HG02885 (cell line): Measurements from ENCODE around the gene GPBAR1.
A peak's percentile ranks its signal among the peaks of the same experiment; 100 is the strongest.

ENCODE experiments used
- ATAC-seq: cut with Tn5 transposase; IDR thresholded peaks from one replicate; pipeline ENCODE4 v1.9.1; 2021; ENCODE audit warnings: mild to moderate bottlenecking; ENCODE audit not compliant: unreplicated experiment, poor library complexity

The GPBAR1 gene, protein sequence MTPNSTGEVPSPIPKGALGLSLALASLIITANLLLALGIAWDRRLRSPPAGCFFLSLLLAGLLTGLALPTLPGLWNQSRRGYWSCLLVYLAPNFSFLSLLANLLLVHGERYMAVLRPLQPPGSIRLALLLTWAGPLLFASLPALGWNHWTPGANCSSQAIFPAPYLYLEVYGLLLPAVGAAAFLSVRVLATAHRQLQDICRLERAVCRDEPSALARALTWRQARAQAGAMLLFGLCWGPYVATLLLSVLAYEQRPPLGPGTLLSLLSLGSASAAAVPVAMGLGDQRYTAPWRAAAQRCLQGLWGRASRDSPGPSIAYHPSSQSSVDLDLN

DNA sequence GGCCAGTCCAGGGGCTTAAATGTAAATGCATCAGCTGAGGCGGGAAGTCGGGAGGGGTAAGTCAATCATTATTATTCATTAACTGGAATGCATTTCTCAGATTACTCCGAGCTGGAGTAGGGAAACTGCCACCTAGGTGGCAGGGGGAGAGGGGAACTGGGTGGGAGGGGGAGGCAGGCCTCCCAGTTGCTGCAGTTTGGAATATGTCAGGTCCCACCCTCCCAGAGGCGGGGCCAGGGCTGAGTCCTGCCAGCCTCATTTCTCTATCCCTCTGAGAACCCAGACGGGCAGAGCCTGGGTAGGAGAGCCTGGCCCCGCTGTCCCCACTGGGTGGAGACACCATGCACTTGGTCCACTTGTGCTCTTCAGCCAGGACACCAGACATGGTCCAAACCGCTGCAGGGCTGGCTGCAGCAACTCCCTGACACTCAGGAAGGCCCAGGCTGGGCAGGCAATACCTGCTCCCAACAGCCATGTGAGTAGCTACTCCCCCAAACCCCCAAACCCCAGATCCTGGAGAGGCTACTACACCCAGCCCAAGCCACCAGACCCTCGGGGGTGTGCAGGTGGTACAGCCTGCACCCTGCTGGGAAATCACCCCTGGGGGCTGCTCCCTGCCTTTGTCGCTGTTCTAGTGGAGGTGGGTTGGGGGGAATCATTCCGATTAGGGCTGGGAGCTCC lies at the start of gene GPBAR1:
Gene GPBAR1 (plus strand): TSS at position 274 of the 681 bp plus-strand sequence. CDS start 1,710 bp downstream, outside the sequence.
- no peak for ATAC-seq

DNA sequence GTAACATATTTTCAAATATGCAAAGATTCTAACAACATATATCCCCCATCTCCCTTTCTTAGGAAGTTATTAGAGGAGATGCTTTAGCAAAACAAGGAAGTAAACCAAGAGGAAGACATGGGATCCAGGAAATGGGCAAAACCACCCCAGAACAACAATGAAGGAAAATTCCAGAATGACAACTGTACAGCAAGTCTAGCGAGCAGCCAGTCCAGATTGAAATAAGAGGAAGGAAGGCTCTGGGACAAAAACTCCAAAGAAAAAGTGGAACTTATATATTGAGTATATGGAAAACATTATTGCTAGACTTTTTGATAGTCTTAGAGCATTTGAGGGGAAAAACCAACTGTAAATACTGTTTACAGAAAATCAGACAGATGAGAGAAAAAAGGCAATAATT lies 46.7 kb upstream of the GPBAR1 start:
- no peak for ATAC-seq

DNA sequence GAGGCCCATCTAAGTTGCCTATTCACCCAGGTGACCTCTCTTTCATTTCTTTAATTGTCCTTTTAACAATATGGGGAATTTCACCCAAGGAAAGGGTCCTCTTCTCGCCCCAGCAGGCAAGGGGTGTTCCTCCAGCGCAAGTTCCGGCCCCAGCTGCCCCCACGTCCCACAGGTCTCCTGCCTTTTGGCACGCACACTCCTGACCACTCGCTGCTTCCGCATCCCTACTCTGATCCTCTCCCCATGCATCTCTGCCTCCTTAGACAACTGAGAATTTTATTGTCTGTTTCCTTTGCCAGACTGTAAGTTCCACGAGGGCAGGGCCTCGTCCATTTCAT lies 44.5 kb upstream of the GPBAR1 start:
- ATAC-seq, result no peak

DNA sequence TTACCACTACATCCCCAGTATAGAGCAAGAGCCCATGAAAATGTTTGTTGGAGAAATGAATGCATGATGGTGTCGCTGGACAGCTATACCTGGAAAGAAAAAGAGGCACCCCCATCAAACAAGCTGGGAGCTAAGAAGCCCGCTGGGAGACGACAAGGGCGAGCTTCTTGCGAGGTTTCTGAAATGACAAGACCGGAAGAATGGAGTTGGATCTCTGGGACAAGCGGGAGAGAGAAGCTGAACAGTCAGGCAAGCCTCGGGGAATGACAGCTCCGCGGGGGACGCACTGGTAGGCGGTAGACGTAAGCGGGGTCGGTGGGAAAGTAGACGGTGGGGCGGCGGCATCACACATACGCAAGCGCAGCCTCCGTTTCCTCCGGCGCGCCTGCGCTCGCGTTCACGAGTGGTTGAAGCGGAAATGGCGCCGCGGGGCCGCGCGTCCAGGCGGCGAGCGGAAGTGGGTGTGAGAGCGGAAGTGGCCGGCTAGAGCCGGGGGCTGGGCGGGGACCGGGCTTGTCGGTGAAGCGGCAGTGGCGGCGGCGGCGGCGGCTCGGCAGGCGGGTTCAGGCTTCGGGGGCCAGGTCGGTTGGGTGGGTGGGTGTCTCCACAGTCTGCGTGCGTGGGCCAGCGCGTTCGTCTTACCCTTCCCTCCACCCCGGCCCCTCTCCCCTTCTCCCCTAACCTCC lies 44.0 kb upstream of the GPBAR1 start, which contains the start of gene ARPC2:
Gene ARPC2 (plus strand): TSS at position 516 of the 686 bp plus-strand sequence. CDS start 282 bp downstream, outside the sequence.
- ATAC-seq, result peak; percentile 72

DNA sequence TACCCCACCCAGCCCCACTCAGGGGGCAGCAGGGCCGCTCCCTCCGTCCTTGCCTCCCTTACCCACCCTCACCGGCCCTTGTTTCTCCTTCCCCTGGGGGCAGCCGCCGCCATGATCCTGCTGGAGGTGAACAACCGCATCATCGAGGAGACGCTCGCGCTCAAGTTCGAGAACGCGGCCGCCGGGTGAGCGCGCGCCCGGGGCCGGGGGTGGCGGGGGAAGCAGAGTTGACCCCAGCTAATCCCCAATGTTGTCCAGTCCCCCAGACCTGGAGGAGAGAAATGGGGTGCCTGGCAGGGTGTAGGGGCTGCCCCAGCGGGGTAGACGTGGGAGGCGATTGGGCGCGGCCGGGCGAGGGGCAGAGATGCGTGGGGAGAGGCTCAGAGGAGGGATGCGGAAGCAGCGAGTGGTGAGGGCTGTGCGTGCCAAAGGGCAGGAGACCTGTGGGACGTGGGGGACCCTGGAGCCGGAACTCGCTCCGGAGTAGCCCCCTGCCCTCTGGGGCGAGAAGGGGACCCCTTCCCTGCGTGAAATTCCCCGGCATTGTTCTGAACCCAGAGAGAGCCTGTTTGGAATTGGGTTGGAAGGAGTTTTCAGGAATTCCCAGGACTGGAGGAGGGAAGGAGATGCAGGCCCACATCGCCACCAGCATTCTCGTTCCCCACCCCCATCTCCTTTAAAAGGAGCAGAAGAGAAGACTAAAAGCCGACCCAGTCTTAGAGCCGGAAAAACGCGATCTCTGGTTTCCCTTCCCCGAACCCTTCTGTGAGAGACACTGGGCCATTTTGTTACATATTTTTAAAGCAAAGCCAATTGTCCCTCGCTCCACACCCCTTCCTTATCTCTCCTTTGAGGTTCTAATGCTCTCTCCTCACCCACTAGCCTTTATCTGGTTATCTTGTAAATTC lies 43.2 kb upstream of the GPBAR1 start:
- ATAC-seq, result peak; percentile 46

DNA sequence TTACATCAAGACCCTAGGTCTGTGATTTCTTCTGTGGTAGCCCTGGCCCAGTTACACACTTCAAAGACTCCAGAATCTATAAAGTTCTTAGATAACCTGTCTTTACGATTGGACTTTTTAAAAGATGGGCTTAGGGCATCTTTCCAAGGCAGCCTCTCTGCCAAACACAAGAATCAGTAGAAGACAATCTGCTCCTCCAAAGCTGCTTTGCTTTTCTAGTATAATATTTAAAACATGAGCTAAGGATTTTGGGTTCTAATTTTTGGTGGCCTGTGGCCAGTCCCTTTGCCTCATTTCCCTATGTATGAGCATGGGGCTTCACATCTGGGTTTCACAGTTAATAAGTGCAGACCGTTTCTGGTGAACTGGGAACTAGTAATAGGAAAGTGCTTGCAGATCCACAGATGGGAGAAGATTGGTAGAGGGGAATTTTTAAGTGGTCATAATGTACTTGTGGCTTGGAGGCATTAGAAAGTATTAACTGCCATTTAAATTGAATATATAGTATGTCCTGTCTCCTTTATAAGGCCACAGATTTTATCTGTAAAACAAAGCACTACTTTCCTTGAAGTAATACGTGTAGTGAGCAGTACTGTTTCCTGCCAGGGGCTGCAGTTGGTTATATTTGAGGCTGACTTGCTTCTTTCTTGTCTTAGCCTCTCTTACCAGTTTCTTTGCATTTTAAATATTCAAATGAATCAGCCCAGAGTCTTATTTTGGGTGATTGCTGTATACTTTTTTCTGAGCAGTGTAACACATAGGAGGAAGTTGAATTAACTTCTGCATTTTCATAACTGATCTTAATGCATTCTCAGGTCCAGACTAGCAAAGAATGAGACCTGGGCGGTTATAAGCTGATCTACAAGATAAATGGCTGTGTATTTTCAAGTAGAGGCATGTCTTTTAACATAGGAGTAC lies 42.3 kb upstream of the GPBAR1 start:
- ATAC-seq, result peak; percentile 38

DNA sequence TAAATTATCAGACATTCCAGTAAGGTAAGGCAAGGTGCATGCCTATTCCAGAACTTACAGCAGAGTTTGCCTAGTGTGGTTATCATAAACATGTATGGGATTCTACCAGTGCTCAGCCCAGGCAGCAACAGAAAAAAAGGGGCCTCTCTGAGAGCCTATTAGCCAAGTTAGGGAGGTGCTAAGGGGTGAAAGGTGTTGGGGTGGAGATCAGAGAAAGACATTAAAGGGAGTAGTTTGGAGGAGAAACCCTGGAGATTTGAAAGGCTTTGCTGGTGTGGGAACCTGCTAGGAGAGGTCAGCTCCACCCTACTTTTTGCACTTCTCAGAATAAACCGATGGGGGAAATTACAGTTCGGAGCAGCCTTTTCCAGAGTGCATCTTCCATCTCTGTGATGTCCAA lies 40.9 kb upstream of the GPBAR1 start:
- ATAC-seq, result no peak

DNA sequence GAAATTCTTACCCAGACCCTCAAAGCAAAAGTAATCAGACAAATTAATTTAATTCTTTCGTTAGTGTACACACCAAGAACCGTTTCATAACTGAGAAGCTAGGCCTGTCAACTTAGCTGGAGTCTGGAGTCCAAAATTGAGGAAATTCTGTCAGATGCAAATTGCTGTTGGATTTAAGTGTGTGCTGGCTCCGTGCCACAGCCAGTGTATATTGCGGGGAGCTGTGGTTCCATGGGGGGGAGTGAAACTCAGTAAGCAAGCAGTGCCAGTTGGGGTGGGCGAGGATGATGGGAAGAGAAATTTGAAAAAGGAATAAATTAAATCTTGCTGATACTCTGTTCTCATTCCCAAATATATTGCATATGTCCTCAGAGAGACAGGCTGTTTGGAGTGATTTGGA lies 39.8 kb upstream of the GPBAR1 start:
- ATAC-seq, result no peak

DNA sequence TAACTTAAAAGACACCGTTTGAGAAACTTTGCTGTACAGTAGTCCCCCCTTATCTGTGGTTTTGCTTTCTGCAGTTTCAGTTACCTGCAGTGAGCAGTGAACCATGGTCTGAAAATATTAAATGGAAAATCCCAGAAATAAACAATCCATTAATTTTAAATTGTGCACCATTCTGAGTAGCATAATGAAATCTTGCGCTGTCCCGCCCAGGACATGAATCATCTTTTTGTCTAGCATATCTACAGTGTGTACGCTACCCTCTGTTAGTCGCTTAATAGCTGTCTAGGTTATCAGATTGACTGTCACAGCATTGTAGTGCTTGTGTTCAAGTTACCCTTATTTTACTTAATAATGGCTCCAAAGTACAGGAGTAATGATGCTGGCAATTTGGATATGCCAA lies 37.8 kb upstream of the GPBAR1 start:
- no peak for ATAC-seq

DNA sequence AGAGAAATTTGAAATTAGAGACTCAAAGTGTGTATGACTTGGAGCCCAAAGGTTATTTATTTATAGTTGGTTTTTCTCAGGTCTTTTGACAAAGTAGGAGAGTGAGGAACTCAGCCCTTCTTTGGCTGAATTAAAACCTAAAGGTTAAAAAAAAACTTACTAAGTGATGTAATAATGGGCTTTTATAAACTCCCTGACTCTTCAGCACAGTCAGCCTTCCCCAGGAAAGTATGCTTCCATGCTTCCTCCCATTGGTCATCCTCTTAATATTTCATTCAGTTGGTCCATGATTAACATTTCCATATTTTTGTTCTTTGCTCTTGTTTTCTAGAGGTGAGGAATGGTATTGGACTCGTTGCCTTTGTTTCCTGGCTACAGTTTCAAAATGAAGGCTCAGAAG lies 36.6 kb upstream of the GPBAR1 start:
- ATAC-seq, result no peak

DNA sequence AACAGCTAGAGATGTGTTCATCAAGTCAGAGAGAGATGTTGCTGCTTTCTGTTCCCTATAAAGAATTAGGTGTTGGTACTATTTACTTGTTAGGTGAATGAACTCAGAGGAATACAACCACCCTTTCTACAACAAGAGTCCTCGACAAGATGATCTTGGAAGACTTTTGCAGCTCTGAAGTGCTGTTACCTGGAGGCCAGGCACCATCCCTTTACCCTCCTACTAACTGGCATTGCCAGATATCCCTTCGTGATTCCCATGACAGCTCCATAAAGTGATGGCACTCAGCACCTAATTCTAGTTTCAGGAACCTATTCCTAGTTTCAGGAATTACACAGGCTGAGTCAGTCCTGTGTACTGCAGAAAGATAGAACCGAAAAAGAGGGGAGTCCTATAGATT lies 33.9 kb upstream of the GPBAR1 start:
- no peak for ATAC-seq

DNA sequence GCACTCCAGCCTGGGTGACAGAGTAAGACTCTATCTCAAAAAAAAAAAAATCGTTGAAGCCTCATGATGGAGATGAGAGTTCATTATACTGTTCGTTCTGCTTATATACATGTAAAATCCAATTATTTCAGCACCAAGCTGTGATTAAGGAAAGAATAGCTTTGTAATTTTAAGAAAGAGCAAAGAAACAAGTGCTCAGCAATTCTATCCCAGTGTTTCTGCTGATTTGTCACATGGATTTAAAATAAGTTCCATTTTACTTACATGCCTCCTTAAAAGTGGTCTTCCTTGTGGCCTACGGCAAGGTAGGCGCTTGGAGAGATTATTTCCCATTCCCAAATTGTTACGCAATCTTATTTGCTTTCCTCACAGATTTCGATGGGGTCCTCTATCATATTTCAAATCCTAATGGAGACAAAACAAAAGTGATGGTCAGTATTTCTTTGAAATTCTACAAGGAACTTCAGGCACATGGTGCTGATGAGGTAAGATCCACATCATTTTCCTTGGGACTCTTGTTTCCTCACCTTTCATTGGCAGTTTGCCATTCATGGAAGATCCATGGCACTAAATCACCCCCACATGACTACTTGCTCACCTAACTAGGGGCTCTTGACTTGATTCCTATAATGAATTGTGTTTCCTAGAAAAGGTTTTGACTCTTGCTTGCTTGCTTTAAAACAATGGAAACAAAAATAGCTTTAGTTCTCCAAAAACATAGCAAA lies 32.3 kb upstream of the GPBAR1 start:
- ATAC-seq, result no peak

DNA sequence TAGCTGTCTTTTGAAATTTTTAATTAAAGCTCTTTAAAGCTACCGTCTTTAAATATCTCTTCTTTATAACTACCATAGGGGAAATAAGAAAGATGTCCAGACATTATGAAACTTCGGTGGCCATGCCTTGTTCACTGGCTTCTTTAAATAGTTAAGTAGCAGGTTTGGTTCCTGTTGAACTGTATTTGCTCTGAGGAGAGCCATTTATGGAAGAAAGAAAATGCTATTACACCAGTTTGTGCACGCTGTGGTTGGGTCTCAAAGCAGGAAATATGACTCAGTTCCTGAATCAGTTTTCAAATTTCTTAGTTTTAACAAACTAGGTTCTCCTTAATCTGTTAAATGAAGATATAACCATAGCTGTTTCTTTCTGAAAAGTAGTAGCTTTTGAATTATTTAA lies 31.6 kb upstream of the GPBAR1 start:
- peak; percentile 94 for ATAC-seq

DNA sequence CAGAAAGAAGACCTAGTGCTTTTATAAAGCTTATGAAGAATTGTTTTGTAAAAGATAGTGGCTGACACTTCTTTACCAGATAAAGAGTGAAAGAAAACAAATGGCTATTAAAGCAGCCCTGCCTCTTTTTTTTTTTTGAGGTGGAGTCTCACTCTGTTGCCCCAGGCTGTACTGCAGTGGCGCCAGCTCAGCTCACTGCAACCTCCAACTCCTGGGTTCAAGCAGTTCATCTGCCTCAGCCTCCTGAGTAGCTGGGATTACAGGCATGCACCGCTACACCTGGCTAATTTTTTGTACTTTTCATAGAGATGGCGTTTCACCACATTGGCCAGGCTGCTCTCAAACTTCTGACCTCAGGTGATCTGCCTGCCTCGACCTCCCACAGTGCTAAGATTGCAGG lies 31.0 kb upstream of the GPBAR1 start:
- no peak for ATAC-seq

DNA sequence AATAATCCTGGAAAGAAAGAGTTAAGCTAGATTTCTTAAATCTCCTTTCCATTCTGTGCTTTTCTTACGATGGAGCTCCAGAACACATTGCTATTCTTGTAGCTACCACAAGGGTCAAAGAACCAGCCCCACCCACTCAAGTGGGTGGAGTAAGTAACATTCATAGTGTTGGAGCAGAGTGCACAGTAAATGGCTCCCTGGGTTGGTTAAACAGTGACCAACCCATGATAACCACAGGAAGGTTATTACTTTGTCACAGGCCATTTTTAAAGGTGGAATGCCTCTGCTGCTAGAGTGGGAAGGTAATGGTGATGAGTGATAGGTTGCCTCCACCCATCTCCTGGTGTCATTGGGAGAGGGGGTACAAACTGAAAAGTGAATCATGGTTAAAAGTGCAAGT lies 29.9 kb upstream of the GPBAR1 start:
- no peak for ATAC-seq

DNA sequence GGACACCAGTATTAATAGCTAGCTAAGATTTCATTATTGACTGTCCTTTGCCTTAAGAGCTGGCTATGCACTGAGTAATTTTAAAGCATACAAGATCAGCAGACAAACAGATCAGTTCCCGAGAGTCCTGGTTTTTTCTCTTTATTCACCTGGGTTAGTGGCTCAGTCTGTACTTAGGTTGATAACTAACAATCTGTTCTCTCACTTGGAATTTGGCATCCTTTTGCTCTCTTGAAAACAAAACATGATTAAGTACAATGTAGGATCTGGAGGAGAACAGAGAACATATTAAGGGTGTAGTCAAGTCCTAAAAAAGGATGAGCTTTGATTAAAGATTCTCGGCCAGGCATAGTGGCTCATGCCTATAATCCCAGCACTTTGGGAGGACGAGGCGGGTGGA lies 27.3 kb upstream of the GPBAR1 start:
- ATAC-seq, result no peak

DNA sequence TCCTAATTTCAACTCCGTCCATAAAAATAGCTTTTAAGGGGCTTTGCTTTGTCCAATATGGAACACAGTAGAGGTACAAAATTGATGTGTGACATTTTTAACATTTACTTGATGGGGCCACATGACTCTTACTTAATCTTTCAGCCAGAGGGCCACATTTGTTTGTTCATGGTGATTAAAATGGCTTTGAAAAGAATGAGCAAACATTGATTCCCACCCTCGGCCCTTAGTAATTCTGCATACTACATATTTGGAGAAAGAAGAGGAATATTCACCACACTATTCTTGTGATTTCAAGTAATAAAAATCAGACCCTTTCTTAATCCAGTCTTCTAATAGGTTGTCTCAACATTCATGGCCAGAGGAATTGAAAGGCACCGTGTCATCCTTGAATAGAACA lies 26.3 kb upstream of the GPBAR1 start:
- no peak for ATAC-seq

DNA sequence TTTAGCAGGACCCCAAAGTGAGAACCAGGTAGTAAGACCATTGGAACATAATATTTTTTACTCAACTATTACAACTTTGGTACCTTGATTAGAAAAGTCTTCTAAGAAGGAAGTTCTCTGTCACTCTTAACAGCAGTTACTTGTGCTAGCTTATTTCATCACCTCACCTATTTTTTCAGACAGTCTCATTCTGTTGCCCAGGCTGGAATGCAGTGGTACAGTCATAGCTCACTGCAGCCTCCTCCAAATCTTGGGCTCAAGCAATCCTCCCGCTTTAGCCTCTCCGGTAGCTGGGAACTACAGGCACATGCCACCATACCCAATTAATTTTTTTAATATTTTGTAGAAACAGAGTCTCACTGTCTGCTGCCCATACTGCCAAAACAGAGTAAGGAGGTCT lies 25.8 kb upstream of the GPBAR1 start:
- ATAC-seq, result no peak

DNA sequence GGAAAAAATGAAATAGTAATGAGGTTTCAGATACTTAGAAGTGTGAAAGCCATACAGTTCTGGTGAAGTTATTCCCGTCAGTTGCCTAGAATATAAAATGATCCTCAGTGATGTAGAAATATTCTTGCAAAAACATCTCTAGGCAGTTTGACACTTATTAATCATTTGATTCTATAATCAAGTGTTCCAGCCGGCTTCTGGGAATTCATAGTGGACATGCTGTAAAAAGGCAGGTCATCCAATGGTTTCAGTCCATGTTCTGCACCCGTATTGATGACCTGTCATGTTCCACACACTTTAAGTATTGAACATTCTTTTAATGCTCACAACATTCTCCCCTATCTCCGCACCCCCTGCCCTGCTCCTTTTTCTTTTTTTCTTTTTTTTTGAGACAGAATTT lies 24.0 kb upstream of the GPBAR1 start:
- ATAC-seq, result no peak
